Natural killer cell (primary cell): ENCODE results near the gene CDH23. TPM values are rescaled to one million over a fixed set of nuclear protein-coding genes. Genes with fewer than 3 reads are reported as not detected.

Experiments used
- ATAC-seq, 3 donors: fragments of 150-1000 bp in 2 of 3; fragments of 200-7000 bp in 1 of 3; cut with Tn5 transposase; 1 replicate in 1 of 3; 2 replicates in 2 of 3; pipeline ENCODE4 v1.10.0; 2021; ENCODE audit warnings: mild to moderate bottlenecking in 2 of 3, moderate library complexity in 2 of 3
- DNase-seq, 2 donors: peaks; one replicate each; pipeline versions ENCODE4 v3.0.0 to v3.0.0-alpha.2; 2013 to 2021; ENCODE audit warnings: mixed read lengths in 1 of 2
- H3K27ac ChIP-seq: one replicate; pipeline ENCODE4 v1.5.1; 2013; ENCODE audit warnings: mild to moderate bottlenecking, low read length
- H3K27me3 ChIP-seq: one replicate; pipeline ENCODE4 v1.6.1; 2013; ENCODE audit warnings: low read length; ENCODE audit not compliant: control insufficient read depth, insufficient read depth
- H3K36me3 ChIP-seq: one replicate; pipeline ENCODE4 v1.6.1; 2013; ENCODE audit warnings: low read length; ENCODE audit not compliant: control insufficient read depth, insufficient read depth
- H3K4me1 ChIP-seq: one replicate; pipeline ENCODE4 v1.6.1; 2013; ENCODE audit warnings: low read length; ENCODE audit not compliant: control insufficient read depth, insufficient read depth
- H3K4me3 ChIP-seq: one replicate; pipeline ENCODE4 v1.5.1; 2013; ENCODE audit warnings: low read length
- H3K9me3 ChIP-seq: one replicate; pipeline ENCODE4 v1.6.1; 2013; ENCODE audit warnings: low read length; ENCODE audit not compliant: control insufficient read depth, insufficient read depth
- H3K27ac Mint-ChIP-seq, 2 donors: one replicate each; pipeline ENCODE4 v1.8.0; 2022; ENCODE audit warnings: mild to moderate bottlenecking in 2 of 2, mixed read lengths in 2 of 2, moderate library complexity in 1 of 2
- H3K27me3 Mint-ChIP-seq, 2 donors: one replicate each; pipeline ENCODE4 v1.8.0; 2022; ENCODE audit warnings: low read depth in 2 of 2, mixed read lengths in 2 of 2
- H3K36me3 Mint-ChIP-seq: one replicate; pipeline ENCODE4 v1.8.0; 2022; ENCODE audit warnings: mixed read lengths
- H3K4me1 Mint-ChIP-seq, 2 donors: one replicate each; pipeline ENCODE4 v1.8.0; 2022; ENCODE audit warnings: mixed read lengths in 2 of 2
- H3K4me3 Mint-ChIP-seq: one replicate; pipeline ENCODE4 v1.8.0; 2022; ENCODE audit warnings: mild to moderate bottlenecking, moderate library complexity, mixed read lengths
- H3K9me3 Mint-ChIP-seq, 2 donors: one replicate each; pipeline ENCODE4 v1.8.0; 2022; ENCODE audit warnings: mixed read lengths in 2 of 2
- WGBS: methylation state at CpG from one replicate; pipeline ENCODE4 v1.1.7; 2013; ENCODE audit warnings: missing lambda C conversion rate; ENCODE audit not compliant: insufficient coverage; 5-methylcytosine and 5-hydroxymethylcytosine counted together
- intact Hi-C: fragments of 100-400 bp; cut with micrococcal nuclease; formaldehyde crosslinking; loops from one replicate; pipeline ENCODE4 v1.14.2; 2022
- total RNA-seq, 4 donors: library from RNA; stranded (reverse); fragments of 120-200 nt in 1 of 4; gene quantifications; one replicate each; pipeline versions ENCODE4 v1.2.3 to v1.2.4, GENCODE V29; 2013 to 2022
- TF ChIP-seq, protein P1 (sequence below): fragments of 200-600 bp; IDR thresholded peaks from one replicate; pipeline ENCODE4 v1.8.0; 2022; ENCODE audit warnings: antibody characterized with exemption

The CDH23 gene
- total RNA-seq, 3 donors from 2014 or later (not counting 1 experiment from before 2014, with no cell fraction given): 1.2 to 6.0 (median 4.3) TPM

DNA sequence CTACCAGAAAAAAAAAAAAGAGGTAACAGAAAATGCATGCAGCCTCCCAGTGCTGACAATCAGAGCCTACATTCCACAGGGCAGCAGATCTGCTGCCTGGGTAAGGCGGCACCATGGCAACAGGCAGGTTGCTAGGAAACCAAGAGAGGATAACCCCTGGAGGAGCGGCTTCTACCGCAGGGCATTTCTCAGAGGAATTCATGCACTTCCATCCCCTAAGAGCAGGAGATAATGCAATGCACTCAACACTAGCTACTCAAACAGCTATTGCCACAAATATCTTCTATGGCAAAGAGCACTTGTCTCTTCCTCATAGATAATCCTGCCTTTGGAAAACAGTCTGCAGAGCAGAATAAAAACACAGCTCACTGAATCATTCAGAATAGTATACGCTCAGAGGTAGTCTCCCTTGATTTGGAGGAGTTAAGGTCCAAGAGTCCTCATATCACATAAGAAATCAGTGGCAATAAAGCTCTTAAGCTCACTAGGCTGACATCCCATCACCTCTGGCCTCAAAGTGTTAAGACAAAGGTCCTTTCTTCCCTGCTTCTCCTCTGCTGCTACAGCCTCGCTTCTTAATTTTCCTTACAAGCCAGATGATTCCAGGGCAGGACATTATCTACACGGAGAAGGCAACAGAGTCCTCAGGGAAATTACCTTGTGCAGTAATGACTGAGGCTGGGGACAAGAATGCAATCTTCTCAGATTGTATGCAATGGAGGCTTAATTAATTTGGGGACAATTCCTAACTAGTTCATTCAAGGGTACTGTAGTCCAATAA lies 443.6 kb downstream of the CDH23 start:
- no peaks in the 10 kb centered on the region for H3K36me3 ChIP-seq
- peaks cover 50% of the 10 kb centered on the region for H3K4me1 ChIP-seq
- intact Hi-C loops: no loop called here

DNA sequence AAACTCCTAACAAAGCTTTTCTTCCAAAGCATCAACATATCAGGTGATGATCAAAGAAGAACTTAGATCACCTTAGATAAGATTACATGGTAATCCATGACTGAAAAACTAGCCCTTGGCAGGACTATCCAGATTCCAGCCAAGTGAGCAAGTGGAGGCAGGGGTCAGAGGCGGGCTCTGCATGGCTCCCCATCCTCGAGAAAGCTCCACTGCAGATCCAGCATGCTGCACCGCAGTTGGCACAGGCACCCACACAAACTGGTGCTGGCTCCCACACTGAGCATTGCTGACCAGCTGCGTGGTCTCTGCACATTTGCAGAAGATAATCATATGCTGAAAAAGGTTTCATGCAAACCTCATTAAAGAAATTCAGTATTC lies 444.2 kb downstream of the CDH23 start:
- peaks cover 55% of the 10 kb centered on the region for H3K4me1 ChIP-seq
- H3K36me3 ChIP-seq: no peaks in the 10 kb centered on the region
- Mint-ChIP-seq H3K27ac (no peak overlapping the region), H3K4me1 (peaks cover 78 to 86% of the 10 kb centered on the region in 2 donors), H3K9me3 (no peaks in the 10 kb centered on the region), H3K36me3 (no peaks in the 10 kb centered on the region), H3K4me3 (no peak overlapping the region), H3K27me3 (no peaks in the 10 kb centered on the region)
- TF ChIP-seq, protein P1, sequence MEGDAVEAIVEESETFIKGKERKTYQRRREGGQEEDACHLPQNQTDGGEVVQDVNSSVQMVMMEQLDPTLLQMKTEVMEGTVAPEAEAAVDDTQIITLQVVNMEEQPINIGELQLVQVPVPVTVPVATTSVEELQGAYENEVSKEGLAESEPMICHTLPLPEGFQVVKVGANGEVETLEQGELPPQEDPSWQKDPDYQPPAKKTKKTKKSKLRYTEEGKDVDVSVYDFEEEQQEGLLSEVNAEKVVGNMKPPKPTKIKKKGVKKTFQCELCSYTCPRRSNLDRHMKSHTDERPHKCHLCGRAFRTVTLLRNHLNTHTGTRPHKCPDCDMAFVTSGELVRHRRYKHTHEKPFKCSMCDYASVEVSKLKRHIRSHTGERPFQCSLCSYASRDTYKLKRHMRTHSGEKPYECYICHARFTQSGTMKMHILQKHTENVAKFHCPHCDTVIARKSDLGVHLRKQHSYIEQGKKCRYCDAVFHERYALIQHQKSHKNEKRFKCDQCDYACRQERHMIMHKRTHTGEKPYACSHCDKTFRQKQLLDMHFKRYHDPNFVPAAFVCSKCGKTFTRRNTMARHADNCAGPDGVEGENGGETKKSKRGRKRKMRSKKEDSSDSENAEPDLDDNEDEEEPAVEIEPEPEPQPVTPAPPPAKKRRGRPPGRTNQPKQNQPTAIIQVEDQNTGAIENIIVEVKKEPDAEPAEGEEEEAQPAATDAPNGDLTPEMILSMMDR: no peak
- no peaks in the 10 kb centered on the region for H3K27me3 ChIP-seq
- no peak overlapping the region for H3K27ac ChIP-seq
- H3K4me3 ChIP-seq: no peak overlapping the region
- intact Hi-C loops: no loop called here
- 92% methylated on average over 4 of the region's 4 CpGs for WGBS
- DNase-seq: no peak
- H3K9me3 ChIP-seq: no peaks in the 10 kb centered on the region
- no peak for ATAC-seq

More for the DNA sequence above, 443.6 kb downstream of the CDH23 start:
- H3K27me3 ChIP-seq: no peaks in the 10 kb centered on the region
- H3K27me3 Mint-ChIP-seq: no peaks in the 10 kb centered on the region
- peaks cover 77 to 82% of the 10 kb centered on the region in 2 donors for H3K4me1 Mint-ChIP-seq
- H3K4me3 ChIP-seq: no peak overlapping the region
- H3K9me3 Mint-ChIP-seq: no peaks in the 10 kb centered on the region
- H3K36me3 Mint-ChIP-seq: no peaks in the 10 kb centered on the region
- H3K9me3 ChIP-seq: no peaks in the 10 kb centered on the region
- ATAC-seq: no peak
- H3K27ac Mint-ChIP-seq: no peak overlapping the region
- no peak overlapping the region for H3K4me3 Mint-ChIP-seq
- TF ChIP-seq, protein P1: no peak
- no peak for DNase-seq
- no peak overlapping the region for H3K27ac ChIP-seq
- 70% methylated on average over 6 of the region's 6 CpGs for WGBS

DNA sequence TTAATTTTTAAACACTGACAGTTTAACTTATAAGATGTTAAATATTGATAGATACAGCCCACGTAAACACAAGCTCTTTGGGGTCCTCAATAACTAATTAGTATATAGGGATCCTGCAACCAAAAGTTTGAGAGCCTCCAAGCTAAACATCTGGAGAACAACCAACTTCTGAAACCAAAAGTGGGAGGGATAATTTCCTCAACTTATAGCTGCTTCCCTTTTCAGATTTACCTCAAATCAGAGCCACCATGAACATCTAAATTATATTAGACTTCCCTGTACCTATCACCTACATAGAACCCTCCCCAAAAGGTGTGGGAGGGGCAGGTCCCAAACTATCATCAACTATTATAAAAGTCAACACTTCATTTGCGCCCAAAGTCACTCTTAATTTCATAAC lies 445.7 kb downstream of the CDH23 start:
- Mint-ChIP-seq H3K9me3 (no peaks in the 10 kb centered on the region), H3K27ac (no peak overlapping the region), H3K36me3 (no peaks in the 10 kb centered on the region), H3K4me3 (no peak overlapping the region), H3K4me1 (peaks cover 69 to 80% of the 10 kb centered on the region in 2 donors), H3K27me3 (no peaks in the 10 kb centered on the region)
- TF ChIP-seq, protein P1: no peak
- 90% methylated on average over 1 of the region's 2 CpGs for WGBS
- intact Hi-C loops: no loop called here
- ATAC-seq: no peak
- Histone ChIP-seq H3K4me1 (peaks cover 41% of the 10 kb centered on the region), H3K27ac (no peak overlapping the region), H3K36me3 (no peaks in the 10 kb centered on the region), H3K27me3 (no peaks in the 10 kb centered on the region), H3K4me3 (no peak overlapping the region), H3K9me3 (no peaks in the 10 kb centered on the region)
- DNase-seq: no peak
